Activated gamma-delta T cell treated with Interleukin-2 at 50 U/mL for 16 hours (primary cell): ENCODE data around the gene ADAM23.

Experiments used
- DNase-seq: peaks from one replicate; pipeline ENCODE4 v3.0.0-alpha.2; 2020

Gene ADAM23

DNA sequence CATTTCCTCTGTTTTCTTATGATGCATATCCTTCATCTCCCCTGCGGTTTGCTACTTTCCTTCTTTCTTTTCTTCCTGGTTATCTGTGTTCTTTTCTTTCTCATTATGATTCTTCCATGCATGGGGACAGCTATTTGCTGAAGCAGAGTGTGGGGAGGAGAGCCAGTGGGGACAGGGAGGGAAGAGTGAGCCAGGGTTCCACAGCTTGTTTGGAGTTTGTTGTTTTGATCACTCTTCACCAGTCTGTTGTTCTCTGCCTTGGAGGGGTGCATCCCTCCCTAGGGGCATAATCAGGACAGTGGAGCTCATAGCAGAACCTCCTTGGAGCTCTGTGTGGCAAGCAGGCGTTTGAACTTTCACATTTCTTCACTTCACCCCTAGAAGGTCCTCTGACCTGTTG lies 68.0 kb downstream of the ADAM23 start:
- DNase-seq: no peak

DNA sequence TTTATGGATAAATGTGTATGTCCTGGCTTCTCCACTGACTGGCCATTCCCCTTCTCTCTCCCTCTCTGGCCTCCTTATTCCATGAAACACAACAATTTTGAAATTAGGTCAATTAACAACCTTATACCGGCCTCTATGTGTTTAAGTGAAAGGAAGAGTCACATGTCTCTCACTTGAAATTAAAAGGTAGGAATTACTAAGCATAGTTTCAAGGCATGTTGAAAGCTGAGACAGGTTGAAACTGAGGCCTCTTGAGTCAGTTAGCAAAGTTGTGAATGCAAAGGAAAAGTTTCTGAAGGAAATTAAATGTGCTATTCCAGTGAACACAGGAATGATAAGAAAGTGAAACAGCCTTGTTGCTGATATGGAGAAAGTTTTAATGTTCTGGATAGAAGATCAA lies 69.7 kb downstream of the ADAM23 start:
- DNase-seq: no peak

DNA sequence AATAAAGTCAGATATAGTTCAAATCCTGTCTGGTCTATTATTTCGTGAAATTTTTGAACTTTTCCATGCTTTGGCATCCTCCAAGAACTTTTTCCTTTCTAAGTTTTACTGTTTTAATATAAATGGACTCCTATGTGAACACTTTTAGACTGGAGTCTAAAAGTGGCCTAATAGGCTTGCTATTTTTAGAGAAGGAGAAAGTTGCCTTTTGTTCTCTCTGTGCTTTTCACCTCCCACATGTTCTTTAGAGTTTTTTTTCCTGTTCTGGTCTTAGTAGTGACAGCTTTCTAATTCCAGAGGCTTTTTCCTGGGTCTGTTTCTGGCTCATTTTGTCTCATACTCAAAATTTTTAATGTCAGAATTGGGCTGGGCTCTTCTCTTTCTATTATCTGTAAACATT lies 72.2 kb downstream of the ADAM23 start:
- DNase-seq: no peak

GRCh38 chr2:206518997-206519396 lies 75.7 kb downstream of the ADAM23 start:
- no peak for DNase-seq

GRCh38 chr2:206520450-206520849 lies 77.1 kb downstream of the ADAM23 start:
- no peak for DNase-seq

GRCh38 chr2:206521115-206521514 lies 77.8 kb downstream of the ADAM23 start:
- DNase-seq: no peak

DNA sequence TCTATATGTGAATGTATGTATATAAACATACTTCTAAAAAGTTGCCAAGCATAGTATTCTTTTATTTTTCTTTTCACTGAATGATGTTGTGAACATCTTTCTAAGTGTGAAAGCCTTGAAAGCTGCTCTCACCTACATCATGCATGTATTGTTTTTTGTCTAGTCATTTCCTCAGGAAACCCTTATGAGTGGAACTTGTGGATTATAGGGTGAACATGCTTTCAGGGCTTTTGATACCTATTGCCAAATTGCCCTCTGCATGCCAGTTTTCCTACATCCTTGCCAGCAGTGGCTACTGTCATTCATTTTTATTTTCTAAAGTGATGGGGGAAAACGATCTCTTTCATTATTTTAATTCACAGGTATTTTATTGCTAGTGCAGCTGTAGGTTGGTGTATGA lies 78.3 kb downstream of the ADAM23 start:
- no peak for DNase-seq

- no peak for DNase-seq
These were observed 83.1 kb downstream of the ADAM23 start for GRCh38 chr2:206526416-206526815.

DNA sequence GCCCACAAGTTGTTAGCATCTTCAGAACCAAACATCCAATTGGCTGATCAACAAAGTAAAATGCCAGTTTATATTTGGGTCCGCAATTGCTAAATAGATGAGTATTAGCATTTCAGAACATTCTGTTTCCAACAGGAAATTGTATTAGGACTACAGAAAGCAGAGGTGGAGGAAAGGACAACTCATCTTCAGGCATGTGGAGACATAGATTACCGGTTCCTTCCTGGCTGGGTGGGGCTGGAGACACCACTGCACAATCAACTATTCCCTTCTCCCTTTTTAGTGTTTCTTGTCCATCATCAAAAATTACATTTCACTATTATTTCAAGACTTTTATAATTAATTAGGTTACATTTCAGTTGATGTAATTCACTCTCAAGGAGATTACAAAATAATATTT lies 83.8 kb downstream of the ADAM23 start:
- DNase-seq: no peak

DNA sequence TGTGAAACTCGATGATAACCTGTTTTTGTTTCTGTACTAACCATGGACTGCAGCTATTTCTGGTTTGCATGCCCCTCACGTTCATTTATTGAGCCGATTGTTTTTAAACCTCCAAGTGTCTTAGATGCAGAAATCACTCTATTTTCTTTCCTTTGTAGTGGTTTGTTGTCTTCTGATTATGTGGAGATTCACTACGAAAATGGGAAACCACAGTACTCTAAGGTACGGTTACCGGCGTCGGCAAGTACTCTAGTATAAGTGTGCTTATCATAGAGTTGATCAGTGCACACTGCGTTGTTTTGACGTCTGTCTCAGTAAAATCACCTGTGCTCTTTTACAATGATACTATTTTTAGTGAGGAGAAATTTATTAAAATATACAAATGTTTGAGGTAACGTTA lies 87.4 kb downstream of the ADAM23 start:
- peak; percentile 4 for DNase-seq

DNA sequence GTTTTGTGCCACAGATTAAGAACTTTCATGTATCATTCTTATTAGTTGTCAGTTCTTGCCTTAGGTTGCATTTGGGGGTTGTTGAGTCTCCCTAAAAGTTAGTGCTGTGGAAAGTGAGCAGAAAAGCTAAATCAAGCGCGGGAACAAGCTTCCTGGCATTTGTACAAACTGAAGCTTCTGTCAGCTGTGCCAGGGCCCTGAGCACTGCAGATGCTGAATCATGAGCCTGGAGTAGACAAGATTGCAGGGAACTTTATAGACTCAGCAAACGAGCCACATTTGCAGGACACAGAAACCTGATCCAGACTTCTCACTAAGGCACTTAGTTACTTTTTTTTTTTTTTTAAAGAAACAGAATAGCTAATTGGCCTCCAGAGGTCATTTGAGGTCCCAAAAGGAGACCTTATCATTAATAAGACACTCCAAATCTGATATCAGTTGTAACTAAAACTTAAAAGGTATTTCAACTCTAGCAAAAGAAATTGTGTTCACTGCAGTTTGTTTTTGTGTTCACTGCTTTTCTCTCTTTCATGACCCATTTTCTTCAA lies 88.7 kb downstream of the ADAM23 start:
- no peak for DNase-seq

DNA sequence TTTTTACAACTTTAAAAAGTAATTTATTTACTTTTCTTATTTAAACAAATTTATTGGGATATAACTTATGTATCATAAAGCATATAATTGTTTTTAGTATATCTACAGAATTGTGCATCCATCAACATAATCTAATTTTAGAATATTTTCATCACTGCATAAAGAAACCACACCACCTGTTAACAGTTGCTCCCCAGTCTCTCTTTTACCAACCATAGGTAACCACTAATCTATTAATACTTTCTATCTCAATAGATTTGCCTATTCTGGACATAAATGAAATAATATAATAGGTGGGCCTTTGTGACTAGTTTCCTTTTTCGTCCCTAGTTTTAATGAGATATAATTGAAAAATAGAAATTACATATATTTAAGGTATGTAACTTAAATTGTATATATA lies 90.6 kb downstream of the ADAM23 start:
- no peak for DNase-seq

DNA sequence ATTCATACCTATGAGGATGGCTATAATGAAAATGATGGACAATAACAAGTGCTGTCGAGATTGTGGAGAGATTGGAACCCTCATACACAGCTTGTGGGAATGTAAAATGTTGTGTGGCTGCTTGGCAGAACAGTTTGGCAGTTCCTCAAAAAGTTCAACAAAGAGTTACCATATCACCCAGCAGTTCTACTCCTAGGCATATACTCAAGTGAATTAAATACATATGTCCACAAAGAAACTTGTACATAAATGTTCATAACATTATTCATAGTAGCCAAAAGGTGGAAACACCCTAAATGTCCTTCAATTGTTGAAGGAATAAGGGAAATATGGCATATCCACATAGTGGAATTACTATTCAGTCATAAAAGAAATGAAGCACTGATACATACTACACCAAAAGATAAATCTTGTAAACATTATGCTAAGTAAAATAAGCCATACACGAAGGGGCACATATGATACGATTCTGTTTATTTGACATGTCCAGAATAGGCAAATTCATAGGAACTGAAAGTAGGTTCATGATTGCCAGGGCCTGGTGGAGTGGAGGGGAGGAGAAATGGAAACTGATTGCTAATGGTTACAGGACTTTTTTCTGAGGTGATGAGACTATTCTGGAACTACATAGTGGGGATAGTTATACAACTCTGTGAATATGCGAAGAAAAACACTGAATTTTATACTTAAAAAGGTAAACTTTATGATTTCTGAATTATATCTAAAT lies 92.1 kb downstream of the ADAM23 start:
- DNase-seq: no peak

DNA sequence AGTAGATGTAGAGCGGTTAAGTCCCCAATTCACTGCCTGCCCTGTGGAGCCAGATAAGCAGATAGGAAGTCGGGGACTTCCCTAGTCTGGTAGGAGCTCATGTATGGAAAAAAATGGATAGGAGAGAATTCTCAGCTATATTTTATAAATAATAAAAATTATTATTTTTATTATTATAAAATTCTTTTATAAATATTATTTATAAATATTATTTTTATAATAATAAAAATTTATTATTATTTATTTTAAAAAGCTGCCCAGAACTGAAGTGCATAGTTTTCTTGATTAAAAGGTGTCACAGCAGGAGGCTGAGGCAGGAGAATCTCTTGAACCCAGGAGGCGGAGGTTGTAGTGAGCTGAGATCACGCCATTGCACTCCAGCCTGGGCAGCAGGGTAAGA lies 97.4 kb downstream of the ADAM23 start:
- DNase-seq: no peak

- DNase-seq: no peak
These were observed 99.7 kb downstream of the ADAM23 start for GRCh38 chr2:206543073-206543472.

GRCh38 chr2:206548383-206548782 lies 105.1 kb downstream of the ADAM23 start:
- DNase-seq: no peak

- no peak for DNase-seq
These were observed 112.4 kb downstream of the ADAM23 start for GRCh38 chr2:206555721-206556120.

GRCh38 chr2:206556357-206556949 lies 113.1 kb downstream of the ADAM23 start:
- DNase-seq: no peak

- no peak for DNase-seq
These were observed 114.0 kb downstream of the ADAM23 start for GRCh38 chr2:206557321-206557720.

- DNase-seq: no peak
These were observed 115.2 kb downstream of the ADAM23 start for GRCh38 chr2:206558492-206558891.

- DNase-seq: no peak
These were observed 118.6 kb downstream of the ADAM23 start for GRCh38 chr2:206561962-206562361.

GRCh38 chr2:206562375-206562774 lies 119.0 kb downstream of the ADAM23 start:
- no peak for DNase-seq

DNA sequence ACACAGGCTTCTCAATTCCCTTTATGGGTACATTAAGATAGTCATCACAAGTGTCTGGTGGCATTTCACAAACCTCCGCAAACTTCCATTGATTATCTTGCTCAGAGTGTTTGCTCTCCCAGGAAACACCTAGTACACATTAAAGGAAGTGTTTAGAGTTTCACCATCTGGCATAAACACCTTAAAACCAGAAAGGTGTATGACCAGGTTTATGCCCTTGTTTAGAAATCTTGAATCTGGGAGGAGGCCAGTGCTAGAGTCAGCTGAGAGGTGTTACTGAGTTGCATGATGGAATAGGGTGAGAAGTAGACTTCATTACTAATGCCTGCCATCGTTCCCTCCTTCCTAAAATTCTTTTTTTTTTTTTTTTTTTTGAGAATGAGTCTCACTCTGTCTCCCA lies 120.0 kb downstream of the ADAM23 start:
- no peak for DNase-seq

GRCh38 chr2:206565666-206566065 lies 122.3 kb downstream of the ADAM23 start:
- no peak for DNase-seq

DNA sequence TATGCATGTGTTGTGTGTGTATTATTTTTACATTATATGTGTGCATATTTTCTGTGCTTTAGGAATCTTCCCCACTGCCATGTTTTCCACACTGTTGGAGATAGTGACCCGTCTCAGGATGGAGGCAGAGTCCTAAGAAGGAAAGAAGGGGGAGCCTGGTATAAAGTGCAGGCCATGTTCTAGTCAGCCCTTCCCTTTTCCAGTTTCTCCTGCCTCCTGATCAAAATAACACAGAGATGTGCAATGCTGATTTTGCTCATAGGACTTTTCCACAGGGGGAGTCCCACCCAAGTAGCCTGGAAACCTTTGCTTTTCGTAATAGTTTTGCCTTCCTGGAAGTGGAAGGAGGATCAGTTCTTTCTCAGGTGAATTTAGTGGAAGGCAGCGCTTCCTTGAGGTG lies 126.1 kb downstream of the ADAM23 start:
- DNase-seq: no peak
